Esophagus mucosa (tissue), 1 donor: ENCODE results near the gene MEIS2. TPM values are rescaled to one million over a fixed set of nuclear protein-coding genes. Genes with fewer than 3 reads are reported as not detected.

ENCODE experiments used
- ATAC-seq: fragments of 200-7000 bp; cut with Tn5 transposase; one replicate; pipeline ENCODE4 v1.9.1; 2020
- total RNA-seq: library from RNA; stranded (reverse); gene quantifications from one replicate; pipeline ENCODE4 v1.2.4, GENCODE V29; 2023
- donor health status: DM: yes; HTN: yes; CAD: no.

Gene MEIS2
- total RNA-seq, 1 donor from 2014 or later = 10.3 TPM

DNA sequence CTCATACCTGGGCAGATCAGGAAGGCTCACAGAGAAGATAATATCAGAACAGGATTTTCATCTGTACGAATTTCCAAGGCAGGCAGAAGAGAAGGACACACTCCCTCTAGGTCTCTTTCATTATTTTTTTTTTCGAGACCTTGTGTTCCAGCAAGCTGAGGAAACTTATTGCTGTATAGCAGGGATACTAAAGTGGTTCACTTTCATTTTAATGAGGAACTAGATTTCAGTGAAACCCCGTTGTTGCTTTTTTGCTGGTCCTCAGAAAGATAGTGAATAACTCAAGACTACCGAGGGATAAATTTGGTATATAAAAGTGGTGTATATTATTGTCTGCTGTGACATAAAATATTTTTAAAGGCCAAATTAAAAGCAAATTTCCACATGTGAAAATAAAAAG lies 24.6 kb downstream of the MEIS2 start:
- no peak for ATAC-seq

DNA sequence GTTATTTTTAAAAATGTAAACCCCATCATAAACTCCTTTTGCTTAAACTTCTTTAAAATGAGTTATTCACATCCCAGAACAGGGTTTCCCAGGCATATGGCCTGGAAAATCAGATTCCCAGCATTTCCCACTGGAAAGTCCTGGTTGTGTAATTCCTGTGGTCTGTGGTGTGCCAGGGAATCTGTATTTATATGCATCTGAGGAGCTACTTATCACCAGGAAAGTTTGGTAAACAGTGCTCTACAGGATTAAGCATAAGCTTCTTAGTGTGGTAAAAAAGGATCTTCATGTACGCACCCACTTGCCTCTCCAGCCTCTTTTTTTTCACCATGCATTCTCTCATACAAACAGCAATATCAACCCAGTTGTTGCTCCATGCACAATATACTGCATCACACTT lies 28.2 kb downstream of the MEIS2 start:
- no peak for ATAC-seq

DNA sequence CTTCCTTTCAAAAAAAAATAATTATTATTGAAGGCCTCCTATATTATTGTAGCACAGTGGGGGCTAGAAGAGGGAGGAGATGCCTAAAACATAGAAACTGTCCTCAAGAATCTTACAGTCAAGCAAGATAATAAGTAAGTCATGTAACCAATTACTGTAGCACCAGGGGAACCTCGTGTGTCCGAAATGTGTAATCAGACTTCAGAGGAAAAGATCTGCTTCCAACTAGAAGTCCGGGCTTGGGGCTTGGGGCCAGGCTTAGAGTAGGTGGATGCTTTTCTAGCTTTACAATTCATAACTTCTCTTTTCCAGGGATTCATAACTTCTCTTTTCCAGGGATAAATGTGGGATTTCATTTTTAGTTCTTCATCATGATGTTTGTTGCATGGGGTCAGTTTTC lies 29.2 kb downstream of the MEIS2 start:
- ATAC-seq = no peak

DNA sequence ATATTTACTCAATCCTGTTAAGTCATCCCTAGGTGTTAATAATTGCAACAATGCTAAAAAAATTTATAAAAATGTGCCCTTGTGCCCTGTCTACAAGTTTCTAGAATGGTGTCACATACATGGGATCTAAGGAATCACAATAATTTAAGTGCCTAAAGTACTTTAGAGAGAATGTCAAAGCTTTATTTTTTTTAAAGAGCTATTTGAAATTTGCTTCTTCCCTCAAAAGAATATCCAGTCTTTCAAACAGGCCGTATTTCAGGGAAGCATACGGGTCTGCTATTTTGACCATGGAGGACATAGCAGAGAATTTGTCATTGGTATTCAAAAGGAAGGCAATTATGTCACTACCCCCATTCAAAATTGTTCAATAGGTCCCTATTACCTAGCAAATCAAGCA lies 29.7 kb downstream of the MEIS2 start:
- ATAC-seq = no peak

DNA sequence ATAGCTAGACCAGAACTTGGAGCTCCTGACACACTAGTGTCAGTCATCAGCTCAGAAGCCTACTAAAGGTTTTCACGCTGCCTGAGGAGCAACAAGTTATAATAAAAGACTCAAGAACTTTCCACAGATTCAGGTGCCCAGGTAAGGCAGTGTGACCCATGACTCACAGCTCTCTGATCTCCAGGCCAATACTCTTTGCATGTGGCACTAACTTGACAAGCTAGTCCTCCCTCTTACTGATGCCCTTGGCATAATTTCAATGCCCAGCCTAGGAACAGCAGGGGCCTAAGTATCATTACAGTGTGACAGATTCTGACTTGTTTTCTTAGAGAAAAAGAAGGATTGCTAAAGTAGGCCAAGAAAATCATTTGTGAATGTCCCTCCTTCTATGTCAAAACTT lies 38.4 kb downstream of the MEIS2 start:
- ATAC-seq = peak; percentile 90

DNA sequence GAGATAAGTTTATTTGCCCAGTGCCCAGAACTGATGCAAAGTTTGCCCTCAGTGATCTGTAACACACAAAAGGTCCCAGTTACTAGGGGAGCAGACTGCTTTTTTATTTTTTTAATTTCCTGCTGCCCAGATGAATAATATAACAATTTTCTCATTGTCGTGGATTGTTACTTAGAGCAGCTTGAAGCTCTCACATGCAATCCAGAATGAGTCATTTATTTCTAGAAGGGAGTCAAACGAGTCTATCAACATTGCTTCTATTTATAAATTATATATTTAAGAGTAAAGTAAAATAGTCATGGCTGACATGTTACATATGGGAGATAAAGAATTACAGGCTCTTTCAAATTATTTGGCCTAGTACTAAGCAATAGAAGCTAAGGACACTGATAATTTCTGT lies 41.3 kb downstream of the MEIS2 start:
- peak; percentile 83 for ATAC-seq

DNA sequence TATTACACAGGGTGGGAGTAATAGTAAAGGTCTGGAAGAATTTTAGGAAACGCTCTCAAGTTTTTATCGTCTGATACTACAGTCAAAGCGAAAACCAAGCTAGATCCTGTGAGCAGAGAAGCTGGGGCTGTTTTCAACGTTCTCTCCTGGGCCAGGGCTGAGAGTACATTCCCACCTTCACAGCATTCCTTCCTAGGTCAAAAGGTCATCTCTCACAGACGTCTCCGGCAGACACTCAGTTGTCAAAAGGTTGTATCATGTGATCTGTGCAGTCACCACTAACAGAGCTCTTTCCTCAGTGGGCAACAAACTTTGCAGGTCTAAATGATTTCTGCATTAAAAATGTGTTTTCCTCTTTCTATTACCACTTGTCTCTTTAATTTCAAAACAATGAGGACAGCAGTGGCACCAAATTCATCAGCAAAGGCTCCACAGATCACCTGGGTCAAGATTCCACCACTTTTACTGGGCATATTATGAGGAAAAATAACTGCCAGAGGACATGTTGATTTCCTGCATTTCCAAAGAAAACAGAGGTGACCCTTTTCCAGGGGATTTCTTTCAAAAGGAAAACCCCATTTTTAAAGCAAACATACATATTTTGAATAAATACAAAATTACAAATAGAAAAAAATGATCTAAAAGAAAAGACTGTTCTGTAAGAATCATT lies 41.9 kb downstream of the MEIS2 start:
- ATAC-seq = no peak

DNA sequence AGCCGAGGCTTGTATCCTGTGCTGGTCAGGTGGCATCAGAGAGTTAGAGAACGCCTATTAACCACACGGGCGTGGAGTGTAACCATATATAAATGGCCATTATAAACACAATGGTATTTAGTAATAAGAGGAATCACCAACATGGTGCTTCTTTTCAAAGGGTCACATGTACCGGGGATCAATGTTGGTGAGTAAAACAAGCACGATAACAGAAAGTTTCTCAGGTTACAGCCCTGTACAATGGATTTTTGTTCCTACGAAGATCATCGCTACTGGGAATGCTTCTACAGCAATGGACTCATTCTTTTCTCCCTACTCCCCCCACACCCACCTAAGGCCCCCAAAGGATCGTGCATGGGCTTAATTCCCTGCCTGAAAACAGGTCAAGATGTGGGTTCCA lies 42.5 kb downstream of the MEIS2 start:
- ATAC-seq = no peak

DNA sequence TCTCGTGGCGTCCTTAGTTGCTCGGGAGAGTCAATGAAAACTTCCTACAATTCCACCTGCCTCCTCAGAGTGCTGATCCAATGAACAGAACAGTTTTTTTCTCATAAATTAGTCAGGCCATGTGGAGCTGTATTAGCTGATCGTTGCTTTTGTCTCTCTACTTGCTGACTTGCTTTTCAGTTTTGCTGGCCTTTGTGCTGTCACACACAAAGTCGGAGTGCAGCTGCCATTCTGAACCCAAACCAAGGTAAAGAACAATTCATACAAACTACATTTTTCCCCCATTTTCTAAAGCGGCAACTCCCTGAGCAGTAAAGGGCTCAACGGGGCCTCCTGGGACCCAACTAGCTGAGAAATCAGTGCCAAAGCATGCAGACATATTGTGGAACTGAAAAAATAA lies 43.1 kb downstream of the MEIS2 start:
- ATAC-seq = no peak

DNA sequence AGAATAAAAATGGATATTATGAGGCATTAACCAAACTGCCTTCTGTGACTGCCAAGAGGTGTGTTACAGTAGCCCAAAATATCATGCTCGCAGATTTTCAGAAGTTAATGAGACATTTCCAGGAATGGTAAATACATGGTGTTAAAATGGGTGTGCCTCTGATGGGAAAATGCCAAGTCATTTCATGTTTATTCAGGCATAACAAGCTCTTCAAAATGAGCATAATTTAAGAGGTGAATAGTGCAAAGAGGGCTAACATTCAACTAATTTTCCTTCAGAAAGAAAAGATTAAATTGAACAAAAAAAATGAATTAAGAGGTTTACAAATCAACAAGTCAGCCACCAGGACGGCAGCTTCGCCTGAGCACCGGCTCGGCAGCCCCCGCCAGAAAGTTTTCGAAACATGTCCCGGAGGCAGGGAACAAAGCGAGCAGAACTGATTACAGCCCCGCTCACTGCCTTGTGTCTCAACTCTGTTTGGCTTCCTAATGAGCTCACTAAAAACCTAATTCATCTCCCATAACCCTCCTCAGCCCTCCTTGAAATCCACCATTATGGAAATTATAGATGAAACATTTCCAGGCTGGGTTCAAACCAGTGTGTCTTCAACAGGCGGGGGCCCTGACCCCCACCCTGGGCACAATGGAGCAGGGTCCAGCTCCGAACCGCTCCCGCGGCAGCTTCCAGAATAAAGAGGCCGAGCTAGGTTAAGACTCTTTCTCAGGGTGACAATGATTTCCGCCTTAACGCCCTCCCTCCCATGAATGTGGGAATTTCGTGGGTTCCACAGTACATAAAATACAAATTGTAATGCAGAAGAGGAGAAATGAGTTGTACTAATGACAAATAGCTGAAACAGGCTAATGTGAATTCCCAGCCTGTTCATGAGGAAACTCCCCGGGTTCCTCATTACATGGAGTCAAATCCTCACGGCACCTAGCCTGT lies 43.9 kb downstream of the MEIS2 start:
- ATAC-seq = peak; percentile 72

DNA sequence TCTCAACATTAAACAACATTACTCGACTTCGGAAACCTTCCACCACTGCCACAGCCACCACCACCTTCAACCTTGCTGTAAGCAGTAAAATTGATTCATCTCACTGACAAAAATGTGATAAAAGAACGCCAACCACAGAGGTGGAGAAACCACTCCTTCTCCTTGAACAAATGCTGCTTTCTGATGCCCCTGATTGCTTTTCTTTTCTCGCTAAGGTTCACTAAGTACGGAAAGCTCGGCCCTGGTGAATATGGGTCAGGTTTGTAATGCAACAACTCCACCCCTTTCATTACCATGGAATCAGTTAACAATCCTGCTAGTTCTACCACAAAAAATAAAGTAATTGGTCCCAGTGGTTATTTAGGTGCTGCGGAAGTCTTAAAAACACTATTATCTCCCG lies 44.9 kb downstream of the MEIS2 start:
- no peak for ATAC-seq

DNA sequence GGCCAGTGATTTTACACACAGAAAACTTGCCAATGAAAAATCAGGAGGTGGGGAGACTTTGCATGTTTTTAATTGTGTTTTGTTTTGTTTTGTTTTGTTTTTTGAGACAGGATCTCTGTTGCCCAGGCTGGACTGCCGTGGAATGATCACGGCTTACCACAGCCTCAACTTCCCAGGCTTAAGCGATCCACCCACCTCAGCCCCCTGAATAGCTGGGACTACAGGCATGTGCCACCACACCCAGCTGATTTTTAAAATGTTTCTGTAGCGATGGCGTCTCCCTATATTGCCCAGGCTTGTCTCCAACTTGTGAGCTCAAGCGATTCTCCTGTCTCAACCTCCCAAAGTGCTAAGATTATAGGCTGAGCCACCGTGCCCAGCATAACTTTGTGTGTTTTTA lies 46.0 kb downstream of the MEIS2 start:
- no peak for ATAC-seq

DNA sequence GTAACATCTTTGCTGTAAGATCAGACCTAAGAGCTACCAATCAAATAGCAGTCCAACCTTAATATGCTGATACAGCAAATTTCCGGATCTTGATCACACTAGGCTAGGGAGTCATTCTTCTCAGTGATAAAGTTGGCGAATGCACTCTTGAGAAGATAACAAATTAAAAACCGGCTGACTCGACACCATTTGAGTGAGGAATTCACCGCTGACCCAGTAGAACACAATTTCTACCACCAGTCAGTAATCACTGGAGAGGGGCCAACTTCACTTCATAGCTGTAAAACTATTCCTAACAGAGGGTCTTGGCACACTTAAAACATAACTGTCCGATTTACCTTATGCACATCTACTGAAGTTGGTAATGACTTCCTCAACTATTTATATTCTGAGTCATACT lies 47.2 kb downstream of the MEIS2 start:
- ATAC-seq = no peak

DNA sequence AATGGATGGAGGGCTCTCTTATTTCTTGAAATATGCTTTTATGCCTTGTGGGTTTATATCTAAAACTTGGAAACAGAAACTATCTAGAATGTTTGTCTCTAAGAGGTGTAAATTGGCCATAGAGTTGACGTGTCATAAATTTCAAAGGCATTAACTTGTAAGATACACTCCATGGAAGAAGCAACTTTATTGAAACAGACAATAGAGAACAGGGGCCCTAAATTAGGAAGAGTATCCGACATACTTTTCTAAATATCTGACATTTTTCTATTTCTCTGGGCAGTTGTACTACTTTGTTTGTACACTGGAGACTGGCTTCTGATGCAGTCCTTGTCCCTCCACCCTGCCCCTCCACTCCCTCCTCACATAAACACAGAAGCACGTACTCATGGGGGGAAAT lies 50.0 kb downstream of the MEIS2 start:
- ATAC-seq = no peak

DNA sequence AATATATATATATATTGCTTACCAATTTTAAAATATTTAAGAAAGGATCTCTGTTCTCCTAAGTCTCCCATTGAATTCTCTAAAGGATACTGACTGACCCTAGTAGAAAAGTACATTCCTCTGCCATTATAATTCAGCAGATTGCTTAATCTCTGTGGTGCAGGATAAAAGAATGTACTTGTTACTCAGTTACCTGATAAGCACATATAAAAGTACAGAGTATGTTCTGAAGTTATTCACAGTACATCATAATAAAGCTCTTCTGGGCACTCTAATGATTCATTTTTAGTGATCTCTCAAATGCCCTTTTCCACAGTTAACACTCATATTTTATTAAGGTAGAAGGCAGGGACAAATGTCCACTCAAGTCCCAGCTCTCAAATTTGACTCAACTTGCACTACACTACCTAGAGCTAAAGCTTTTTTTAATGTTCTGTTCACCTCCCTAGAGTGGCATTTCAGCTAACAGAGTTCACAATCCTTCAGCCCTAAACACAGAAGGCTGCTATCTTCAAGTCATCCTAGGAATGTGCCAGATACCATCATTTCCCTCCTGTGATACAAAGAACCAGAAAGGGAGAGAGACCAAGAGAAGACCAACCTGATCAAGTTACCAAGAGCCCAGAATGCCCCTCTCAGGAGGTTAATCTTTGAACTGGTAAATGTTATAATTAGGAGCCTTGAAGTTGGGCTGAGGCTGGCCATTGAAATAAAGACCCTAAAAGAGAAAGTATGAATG lies 53.3 kb downstream of the MEIS2 start:
- no peak for ATAC-seq

DNA sequence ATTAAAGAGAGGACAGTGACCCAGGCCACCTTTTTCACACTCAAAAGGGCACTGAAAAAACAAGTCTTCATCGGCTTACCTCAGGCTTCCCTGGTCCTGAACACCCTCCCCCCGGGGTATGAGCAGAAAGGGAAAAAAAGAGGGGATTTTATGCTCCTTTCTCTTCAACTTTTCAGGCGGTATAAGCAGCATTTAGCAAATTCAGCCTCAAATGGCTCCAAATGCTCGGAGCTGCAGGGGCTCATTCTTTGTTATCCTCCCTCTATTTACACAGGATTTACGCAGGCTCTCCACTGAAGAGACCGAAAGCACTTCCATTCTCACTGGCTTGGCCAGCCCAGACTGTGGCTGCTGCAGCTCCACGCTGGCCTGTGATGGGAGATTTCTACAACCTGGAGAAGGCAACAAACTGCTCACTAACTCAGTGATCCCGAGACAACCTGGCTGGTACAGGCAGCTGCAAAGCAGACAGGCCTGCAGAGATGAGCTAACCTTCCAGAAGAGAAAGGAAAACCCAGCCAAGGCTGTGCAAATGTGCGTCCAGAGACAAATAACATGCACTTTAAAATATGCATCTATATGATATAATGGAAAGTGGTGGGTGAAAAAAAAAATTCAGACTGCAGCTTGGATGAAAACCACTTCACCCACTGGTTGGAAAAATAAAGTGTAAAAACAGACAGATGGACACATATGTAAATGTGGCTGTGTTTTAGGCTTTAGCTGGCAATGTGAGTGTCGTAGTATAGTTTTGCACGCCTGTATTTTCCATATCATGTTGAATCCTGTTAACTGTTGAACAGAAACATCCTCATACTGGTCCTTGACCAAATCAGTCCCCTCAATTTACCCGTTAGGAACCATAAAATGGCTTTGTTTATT lies 54.2 kb downstream of the MEIS2 start:
- ATAC-seq = no peak

DNA sequence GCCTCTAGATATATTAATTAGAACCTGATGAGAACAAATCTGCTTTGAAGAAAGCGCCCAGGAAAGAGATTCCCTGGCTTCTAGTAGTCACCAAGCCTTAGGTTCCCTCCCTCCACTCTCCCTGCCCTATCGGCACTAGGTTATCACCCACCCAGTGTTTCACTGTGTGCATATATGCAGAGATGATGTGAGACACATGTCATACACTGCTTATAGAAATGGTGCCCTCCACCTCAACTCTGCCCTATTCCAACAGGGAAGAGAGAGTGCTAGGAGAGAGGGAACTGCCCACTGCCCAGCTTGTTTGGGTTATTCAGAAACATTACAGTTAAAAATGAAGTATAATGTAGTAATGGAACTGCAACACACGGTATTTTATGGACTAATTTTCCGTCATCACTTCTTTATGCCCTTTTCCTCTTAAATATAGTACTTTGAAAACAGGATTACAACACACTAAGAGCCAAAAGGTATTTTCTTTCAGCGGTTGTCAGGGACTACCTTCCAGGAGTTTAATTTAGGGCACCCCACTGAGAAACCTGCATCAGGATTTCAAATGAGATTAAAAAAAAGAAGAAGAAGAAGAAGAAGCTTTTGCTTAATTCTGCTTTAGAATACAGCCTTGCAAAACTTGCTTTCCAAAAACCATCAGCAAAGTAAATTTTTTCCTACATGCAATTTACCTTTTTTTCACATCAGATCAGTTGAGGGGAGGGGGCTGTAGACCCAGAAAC lies 55.3 kb downstream of the MEIS2 start:
- ATAC-seq = no peak

DNA sequence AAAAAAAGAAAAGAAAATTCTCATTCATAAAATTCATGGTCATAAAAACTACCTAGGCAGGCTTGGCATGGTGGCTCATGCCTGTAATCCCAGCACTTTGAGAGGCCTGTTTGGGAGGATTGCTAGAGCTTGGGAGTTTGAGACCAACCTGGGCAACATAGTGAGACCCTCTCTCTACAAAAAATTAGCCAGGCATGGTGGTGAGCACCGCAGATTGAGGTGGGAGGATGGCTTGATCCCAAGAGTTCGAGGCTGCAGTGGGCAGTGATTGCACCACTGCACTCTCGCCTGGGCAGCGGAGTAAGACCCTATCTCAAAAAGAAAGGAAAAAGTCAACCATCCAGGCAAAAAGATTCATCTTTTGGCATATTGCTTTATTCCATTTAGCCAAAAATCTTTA lies 58.5 kb downstream of the MEIS2 start:
- ATAC-seq = no peak

DNA sequence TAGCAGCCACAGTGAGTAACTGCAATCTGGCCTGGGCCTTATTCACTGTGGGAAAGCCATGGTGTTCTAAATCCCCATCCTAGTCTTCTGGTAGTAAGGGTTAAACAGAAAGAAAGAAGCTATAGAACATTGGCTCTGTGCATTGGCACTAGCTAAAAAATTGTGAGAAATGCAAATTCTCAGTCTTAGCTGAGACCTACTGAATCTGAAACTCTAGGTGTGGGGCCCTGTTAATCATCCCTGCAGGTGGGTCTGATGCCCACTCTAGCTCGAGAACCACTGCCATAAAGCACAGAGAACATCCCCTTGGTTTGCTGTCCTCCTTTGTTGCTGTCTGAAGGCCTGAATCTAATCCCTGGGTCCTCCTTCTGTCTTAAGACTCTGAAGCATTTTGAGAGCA lies 59.3 kb downstream of the MEIS2 start:
- no peak for ATAC-seq

DNA sequence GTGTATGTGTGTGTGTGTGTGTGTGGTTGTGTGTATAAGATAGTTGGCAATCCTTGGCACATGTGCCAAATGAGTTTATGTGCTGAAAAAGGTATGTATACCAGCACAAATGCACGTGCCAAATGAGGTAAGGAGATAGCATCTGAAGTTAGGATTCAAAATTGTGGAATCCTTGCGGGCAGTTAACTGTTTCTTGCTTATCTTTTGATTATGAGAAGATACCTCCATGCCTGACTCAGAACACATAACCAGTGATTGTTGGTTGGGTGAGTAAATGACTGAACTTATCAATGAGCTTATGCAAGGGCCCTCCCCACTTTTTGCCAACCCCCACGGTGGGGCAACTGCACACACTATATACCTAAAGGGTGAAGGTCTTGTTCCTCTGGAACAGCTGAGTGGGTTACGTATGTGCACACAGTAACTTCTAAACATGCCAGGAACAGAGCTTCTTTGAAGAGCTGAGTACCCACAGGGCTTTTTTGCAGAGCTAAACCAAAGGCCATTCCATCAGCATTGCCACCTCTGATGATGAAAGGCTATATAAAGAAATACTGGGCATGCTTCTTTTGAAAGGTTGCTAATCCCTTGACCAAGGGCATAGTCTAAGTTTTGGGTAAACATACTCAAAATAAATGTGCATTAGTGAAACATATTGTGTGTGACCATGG lies 60.1 kb downstream of the MEIS2 start:
- ATAC-seq = no peak

DNA sequence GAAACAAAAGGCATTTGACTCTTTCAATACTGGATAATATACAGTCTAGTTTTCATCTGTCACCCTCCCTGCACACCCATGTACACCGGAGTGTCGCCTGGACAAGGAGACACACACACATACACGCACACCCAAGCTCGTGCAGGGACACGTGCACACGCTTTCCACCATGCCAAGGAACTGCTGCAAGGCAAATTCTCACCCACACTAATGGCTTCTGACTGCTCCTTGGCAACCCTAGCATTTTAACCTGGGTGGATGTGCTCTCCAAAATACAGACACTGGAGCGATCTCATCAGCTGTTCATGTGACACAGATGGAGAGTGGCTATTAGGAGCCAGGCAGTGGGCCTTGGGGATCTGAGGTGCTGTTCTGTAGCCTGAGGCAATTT lies 61.6 kb downstream of the MEIS2 start:
- ATAC-seq = no peak
